ENCODE results near the gene PDCD6IP. TPM values are rescaled to one million over a fixed set of nuclear protein-coding genes. Genes with fewer than 3 reads are reported as not detected.

Gene PDCD6IP
- total RNA-seq, 1 experiment from 2014 or later, result 205 TPM

GRCh38 chr3:33799202-33799551 is 747 bp downstream of the PDCD6IP start:
- ChIA-PET CTCF (no interaction called here), POLR2A (interaction anchor here (1.2 kb wide), 1 partner anchor 12 kb away, joined by 3 read pairs; no protein-coding TSS in a partner anchor)
- peak overlapping the region; percentile 93 for H3K27ac ChIP-seq (ENCODE audit: low read length)
- no TSS peak for BruUV-seq (replicated peaks)
- in situ Hi-C loops (cut with HindIII; ENCODE audit: low pct_unique_long_range_greater_than_20kb, low sequenced_read_pairs), result no loop called here
- H3K27me3 ChIP-seq (ENCODE audit: control insufficient read depth, insufficient read depth, low read length), result no peaks in the 10 kb centered on the region
- peak overlapping the region; percentile 73 to 98 for H3K4me3 ChIP-seq (ENCODE audit: low read depth in 2 of 2, low read length in 2 of 2)
- H3K4me1 ChIP-seq (ENCODE audit: control insufficient read depth, insufficient read depth, low read length), result peaks cover 11% of the 10 kb centered on the region
- ATAC-seq (peak; percentile 15), DNase-seq (ENCODE audit: low read depth, low spot score) (peak; percentile 35)
- TF ChIP-seq SIN3A (IDR thresholded peaks at IDR 0.05; ENCODE audit: borderline replicate concordance, insufficient read depth, low read depth, low read length), result no peak
- TF ChIP-seq TCF7L2 (IDR thresholded peaks at IDR 0.05; ENCODE audit: low read depth, low read length), result no peak
- TF ChIP-seq, protein P1, sequence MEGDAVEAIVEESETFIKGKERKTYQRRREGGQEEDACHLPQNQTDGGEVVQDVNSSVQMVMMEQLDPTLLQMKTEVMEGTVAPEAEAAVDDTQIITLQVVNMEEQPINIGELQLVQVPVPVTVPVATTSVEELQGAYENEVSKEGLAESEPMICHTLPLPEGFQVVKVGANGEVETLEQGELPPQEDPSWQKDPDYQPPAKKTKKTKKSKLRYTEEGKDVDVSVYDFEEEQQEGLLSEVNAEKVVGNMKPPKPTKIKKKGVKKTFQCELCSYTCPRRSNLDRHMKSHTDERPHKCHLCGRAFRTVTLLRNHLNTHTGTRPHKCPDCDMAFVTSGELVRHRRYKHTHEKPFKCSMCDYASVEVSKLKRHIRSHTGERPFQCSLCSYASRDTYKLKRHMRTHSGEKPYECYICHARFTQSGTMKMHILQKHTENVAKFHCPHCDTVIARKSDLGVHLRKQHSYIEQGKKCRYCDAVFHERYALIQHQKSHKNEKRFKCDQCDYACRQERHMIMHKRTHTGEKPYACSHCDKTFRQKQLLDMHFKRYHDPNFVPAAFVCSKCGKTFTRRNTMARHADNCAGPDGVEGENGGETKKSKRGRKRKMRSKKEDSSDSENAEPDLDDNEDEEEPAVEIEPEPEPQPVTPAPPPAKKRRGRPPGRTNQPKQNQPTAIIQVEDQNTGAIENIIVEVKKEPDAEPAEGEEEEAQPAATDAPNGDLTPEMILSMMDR (IDR thresholded peaks at IDR 0.05), result no peak
- no peak for TF ChIP-seq POLR2AphosphoS5 (IDR thresholded peaks at IDR 0.05; ENCODE audit: low read depth, low read length)
- no peak for TF ChIP-seq REST (IDR thresholded peaks at IDR 0.05; ENCODE audit: insufficient read depth in 1 of 2, low read depth in 2 of 2, low read length in 1 of 2)
- H3K36me3 ChIP-seq (ENCODE audit: control insufficient read depth, insufficient read depth, low read length), result peaks cover 10% of the 10 kb centered on the region; the same call in 1 of the 2 replicates
- intact Hi-C loops (cut with micrococcal nuclease; ENCODE audit: unreplicated experiment), result no loop called here
- peaks cover 5% of the 10 kb centered on the region; the same call in 1 of the 2 replicates for H3K9me3 ChIP-seq (ENCODE audit: control insufficient read depth, insufficient read depth, low read depth, low read length)

DNA sequence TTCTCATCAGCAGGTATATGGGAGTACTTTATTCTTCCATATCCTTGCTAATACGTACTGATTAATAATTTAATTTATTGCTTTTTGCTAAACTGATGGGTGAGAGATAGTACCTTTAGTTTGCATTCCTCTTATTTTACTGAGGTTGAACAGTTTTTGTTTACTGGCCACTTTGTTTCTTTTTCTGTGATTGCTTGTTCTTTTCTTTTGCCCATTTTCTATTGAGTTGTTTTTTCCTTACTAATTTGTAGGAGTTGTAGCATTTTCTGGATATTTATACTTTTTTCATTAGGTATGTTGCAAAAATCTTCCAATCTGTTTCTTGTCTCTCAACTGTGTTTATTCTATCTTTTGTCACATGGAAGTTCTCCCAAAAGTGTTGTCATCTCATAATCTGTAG is 4.8 kb downstream of the PDCD6IP start:
- Histone ChIP-seq H3K4me1 (ENCODE audit: control insufficient read depth, insufficient read depth, low read length) (peaks cover 11% of the 10 kb centered on the region), H3K27ac (ENCODE audit: low read length) (no peak overlapping the region), H3K36me3 (ENCODE audit: control insufficient read depth, insufficient read depth, low read length) (peaks cover 5% of the 10 kb centered on the region; the same call in 1 of the 2 replicates), H3K9me3 (ENCODE audit: control insufficient read depth, insufficient read depth, low read depth, low read length) (peaks cover 5% of the 10 kb centered on the region; the same call in 1 of the 2 replicates), H3K27me3 (ENCODE audit: control insufficient read depth, insufficient read depth, low read length) (no peaks in the 10 kb centered on the region), H3K4me3 (ENCODE audit: low read depth in 2 of 2, low read length in 2 of 2) (no peak overlapping the region)
- in situ Hi-C loops (cut with HindIII; ENCODE audit: low pct_unique_long_range_greater_than_20kb, low sequenced_read_pairs) (no loop called here), intact Hi-C loops (cut with micrococcal nuclease; ENCODE audit: unreplicated experiment) (no loop called here)
- CTCF ChIA-PET, result no interaction called here
- ATAC-seq, result no peak
- TF ChIP-seq POLR2AphosphoS5 (IDR thresholded peaks at IDR 0.05; ENCODE audit: low read depth, low read length) (no peak), REST (IDR thresholded peaks at IDR 0.05; ENCODE audit: insufficient read depth in 1 of 2, low read depth in 2 of 2, low read length in 1 of 2) (no peak), SIN3A (IDR thresholded peaks at IDR 0.05; ENCODE audit: borderline replicate concordance, insufficient read depth, low read depth, low read length) (no peak), TCF7L2 (IDR thresholded peaks at IDR 0.05; ENCODE audit: low read depth, low read length) (no peak)
- TF ChIP-seq, protein P1 (IDR thresholded peaks at IDR 0.05), result no peak
- no TSS peak for BruUV-seq (replicated peaks)
- no peak for DNase-seq (ENCODE audit: low read depth, low spot score)
- POLR2A ChIA-PET, result no interaction called here
